GM12878 (cell line): ENCODE measurements around the gene CAMK2G. TPM values are rescaled to one million over a fixed set of nuclear protein-coding genes. Genes with fewer than 3 reads are reported as not detected.

Experiments used
- ATAC-seq: fragments of 200-7000 bp; cut with Tn5 transposase; 3 replicates; pipeline ENCODE4 v1.9.1; 2020; ENCODE audit warnings: mild to moderate bottlenecking, moderate library complexity
- BruUV-seq: library from RNA; stranded (reverse); fragments of 400-500 nt; replicated peaks from 2 replicates; lab custom pipeline; 2021; lab: Mats Ljungman, UMichigan
- CTCF ChIA-PET: fragments of 300-600 bp; sonication (Branson Sonifier 250); formaldehyde crosslinking; extraction: SDS; loops from one replicate; lab custom pipeline; 2021; ENCODE audit warnings: inconsistent platforms; lab: Yijun Ruan, JAX
- POLR2A ChIA-PET: fragments of 350-600 bp; formaldehyde crosslinking; extraction: SDS; loops from one replicate; lab custom pipeline; 2021; ENCODE audit warnings: inconsistent platforms; lab: Charles Lee
- RAD21 ChIA-PET: fragments of 300-600 bp; sonication (Branson Sonifier 250); formaldehyde crosslinking; loops from one replicate; lab custom pipeline; 2023; ENCODE audit warnings: antibody characterized with exemption; ENCODE audit not compliant: unreplicated experiment; lab: Charles Lee
- SMC1A ChIA-PET: fragments of 300-600 bp; sonication (Branson Sonifier 250); formaldehyde crosslinking; loops from one replicate; lab custom pipeline; 2023; ENCODE audit not compliant: unreplicated experiment, uncharacterized antibody; lab: Charles Lee
- DNase-seq: peaks from one replicate; pipeline ENCODE4 v3.0.0-alpha.2; 2011; ENCODE audit warnings: low read depth, low spot score
- FAIRE-seq: peaks from 3 replicates; lab custom pipeline; 2011; peaks lifted over from hg19 to GRCh38; lab: Jason Lieb, UNC
- H2AFZ ChIP-seq: 2 replicates; pipeline ENCODE4 v1.6.0; 2011; ENCODE audit warnings: low read depth, low read length, control low read depth; ENCODE audit not compliant: control insufficient read depth
- H3K27ac ChIP-seq: 2 replicates; pipeline ENCODE4 v1.5.1; 2011; ENCODE audit warnings: control low read depth; ENCODE audit not compliant: control insufficient read depth, insufficient read depth
- H3K27me3 ChIP-seq, 2 experiments: replicated peaks in 1 of 2; 2 replicates each; pipeline versions ENCODE4 v1.6.0 to v1.6.1; 2011; ENCODE audit warnings: low read length in 1 of 2; ENCODE audit not compliant: control insufficient read depth in 2 of 2, insufficient read depth in 2 of 2
- H3K36me3 ChIP-seq, 2 experiments: 2 replicates each; pipeline ENCODE4 v1.5.1; 2011; ENCODE audit warnings: low read length in 1 of 2; ENCODE audit not compliant: control insufficient read depth in 2 of 2, insufficient read depth in 2 of 2
- H3K4me1 ChIP-seq: 2 replicates; pipeline ENCODE4 v1.6.1; 2011; ENCODE audit warnings: mild to moderate bottlenecking, low read length, moderate library complexity, mixed read lengths; ENCODE audit not compliant: control insufficient read depth, insufficient read depth
- H3K4me2 ChIP-seq: 2 replicates; pipeline ENCODE4 v1.6.0; 2011; ENCODE audit warnings: control low read depth; ENCODE audit not compliant: control insufficient read depth, insufficient read depth
- H3K4me3 ChIP-seq: fragments of 200-600 bp; sonication (generic); 2 replicates; pipeline ENCODE4 v1.5.1; 2016
- H3K79me2 ChIP-seq: 2 replicates; pipeline ENCODE4 v1.6.0; 2011; ENCODE audit warnings: low read length; ENCODE audit not compliant: control insufficient read depth, insufficient read depth
- H3K9ac ChIP-seq: 2 replicates; pipeline ENCODE4 v1.8.0; 2011; ENCODE audit warnings: low read length, control low read depth, mixed read lengths; ENCODE audit not compliant: control insufficient read depth, insufficient read depth
- H3K9me3 ChIP-seq: replicated peaks from 3 replicates; pipeline ENCODE4 v1.5.1; 2011; ENCODE audit warnings: mild to moderate bottlenecking, low read length; ENCODE audit not compliant: control insufficient read depth, insufficient read depth
- H4K20me1 ChIP-seq: 2 replicates; pipeline ENCODE4 v1.6.0; 2011; ENCODE audit not compliant: control insufficient read depth, insufficient read depth
- ATF3 ChIP-seq: IDR thresholded peaks from 2 replicates; pipeline ENCODE4 v1.6.1; 2011; ENCODE audit warnings: low read depth, mild to moderate bottlenecking, low read length, moderate library complexity, borderline replicate concordance; ENCODE audit errors: extremely low read depth
- BCL3 ChIP-seq: IDR thresholded peaks from 2 replicates; pipeline ENCODE4 v1.6.1; 2011; ENCODE audit warnings: borderline replicate concordance, low read depth, mild to moderate bottlenecking, moderate library complexity, low read length; ENCODE audit not compliant: insufficient read depth, poor library complexity, severe bottlenecking
- CEBPB ChIP-seq, 2 experiments: fragments of 150-350 bp in 1 of 2; IDR thresholded peaks; 2 replicates each; pipeline ENCODE4 v1.6.1; 2012 to 2014; ENCODE audit warnings: low read depth in 2 of 2, low read length in 2 of 2, borderline replicate concordance in 1 of 2, inconsistent platforms in 1 of 2
- CEBPZ ChIP-seq: fragments of 150-350 bp; IDR thresholded peaks from 2 replicates; pipeline ENCODE4 v1.6.1; 2016; ENCODE audit warnings: low read depth, low read length
- IKZF1 ChIP-seq: fragments of 450-650 bp; conservative IDR thresholded peaks from 2 replicates; pipeline ENCODE4 v1.6.1; 2017; ENCODE audit warnings: antibody characterized with exemption, mild to moderate bottlenecking
- NFXL1 ChIP-seq: fragments of 450-650 bp; IDR thresholded peaks from 2 replicates; pipeline ENCODE4 v1.6.1; 2017; ENCODE audit warnings: antibody characterized with exemption, mild to moderate bottlenecking, borderline replicate concordance
- TCF12 ChIP-seq: IDR thresholded peaks from 2 replicates; pipeline ENCODE4 v1.6.1; 2011; ENCODE audit warnings: low read depth, mild to moderate bottlenecking, low read length
- TCF7 ChIP-seq: IDR thresholded peaks from 2 replicates; pipeline ENCODE4 v1.6.1; 2014; ENCODE audit warnings: antibody characterized with exemption, borderline replicate concordance
- WGBS: methylation state at CpG from one replicate; pipeline ENCODE4 v1.1.6; 2016; ENCODE audit warnings: low lambda C conversion rate; ENCODE audit not compliant: insufficient replicate concordance, insufficient coverage; ENCODE audit errors: missing lambda C conversion rate; 5-methylcytosine and 5-hydroxymethylcytosine counted together
- in situ Hi-C: fragments of 300-500 bp; cut with MboI; formaldehyde crosslinking; loops from 9 replicates; pipeline ENCODE4 v1.14.3; 2018; ENCODE audit warnings: mixed read lengths
- intact Hi-C: fragments of 100-400 bp; cut with micrococcal nuclease; formaldehyde crosslinking; loops from one replicate; pipeline ENCODE4 v1.14.2; 2022; ENCODE audit not compliant: unreplicated experiment
- polyA plus RNA-seq, 11 experiments: library from polyadenylated mRNA; depleted of rRNA in 4 of 11; unstranded in 6 of 11; stranded (reverse) in 5 of 11; fragments of >200 nt; fragmentation: Nextera tagmentation in 4 of 11; fragmentation: Illumina TruSeq in 1 of 11; extraction: Ambion mirVana in 4 of 11; extraction: Trizol in 1 of 11; gene quantifications; 1 replicate in 1 of 11; 2 replicates in 10 of 11; pipeline versions ENCODE4 v1.2.1 to v1.2.3, GENCODE V29; 2011 to 2016; ENCODE audit warnings: inconsistent platforms in 2 of 11, missing spikeins in 2 of 11, low read depth in 1 of 11
- total RNA-seq, 4 experiments: library from RNA; depleted of rRNA in 3 of 4; stranded (reverse); fragments of >200 nt in 3 of 4; fragmentation: Illumina TruSeq in 1 of 4; extraction: Trizol in 1 of 4; gene quantifications; 2 replicates each; pipeline versions ENCODE4 v1.2.1 to v1.2.3, GENCODE V29; 2013 to 2021

CAMK2G gene
- total and polyA plus RNA-seq, 10 of the 15 experiments (the other 5 are each of a cell fraction or from before 2014, with no cell fraction given) = 5.5 to 24.3 (median 16.9) TPM

- TF ChIP-seq CEBPB (IDR thresholded peaks at IDR 0.05; ENCODE audit: borderline replicate concordance in 1 of 2, low read depth in 2 of 2, low read length in 2 of 2) (no peak), CEBPZ (no peak), TCF12 (no peak), TCF7 (no peak), BCL3 (no peak), ATF3 (no peak), IKZF1 (no peak), NFXL1 (no peak)
- Histone ChIP-seq H3K27ac (no peak overlapping the region), H2AFZ (no peak overlapping the region), H3K9me3 (no peaks in the 10 kb centered on the region), H3K36me3 (no peaks in the 10 kb centered on the region), H3K4me3 (no peak overlapping the region), H3K4me1 (peaks cover 6% of the 10 kb centered on the region), H4K20me1 (no peaks in the 10 kb centered on the region), H3K4me2 (no peak overlapping the region), H3K27me3 (no peaks in the 10 kb centered on the region), H3K79me2 (no peaks in the 10 kb centered on the region), H3K9ac (no peak overlapping the region)
- in situ Hi-C loops = loop anchor here (10.0 to 25.0 kb wide), 3 partner anchors 200 to 1347 kb away; partner anchors contain the start of gene COMTD1
- 72% methylated on average over 12 of the region's 12 CpGs for WGBS
- ChIA-PET SMC1A (interaction anchor here (0.7 to 27.4 kb wide), 20 partner anchors 8 to 347 kb away, joined by 3 to 1048 read pairs (median 11); partner anchors contain the start of gene PLAU), CTCF (interaction anchor here (0.6 to 19.8 kb wide), 22 partner anchors 7 to 486 kb away, joined by 3 to 930 read pairs (median 10); partner anchors contain the start of gene PLAU), POLR2A (interaction anchor here (0.6 to 6.9 kb wide), 6 partner anchors 12 to 261 kb away, joined by 3 to 32 read pairs (median 4); partner anchors contain the start of gene PLAU), RAD21 (interaction anchor here (1.2 to 21.4 kb wide), 18 partner anchors 7 to 1348 kb away, joined by 3 to 616 read pairs (median 16); partner anchors contain the start of genes COMTD1 and PLAU)
- ATAC-seq (no peak), FAIRE-seq (no peak), DNase-seq (no peak)
- BruUV-seq = no TSS peak
- intact Hi-C loops = loop anchor here (2.0 to 5.0 kb wide), 4 partner anchors 23 to 1345 kb away; partner anchors contain the start of gene PLAU
Observed at GRCh38 chr10:73887294-73888039, 13.1 kb upstream of the CAMK2G start.
